ENCODE measurements around the gene AIFM2.

The AIFM2 gene

GRCh38 chr10:70126700-70127395, 5.8 kb downstream of the AIFM2 start:
- H3K4me1 ChIP-seq (ENCODE audit: low read length): peaks cover 5% of the 10 kb centered on the region
- H3K9me3 ChIP-seq (ENCODE audit: insufficient read depth, low read length): no peaks in the 10 kb centered on the region
- H3K27me3 ChIP-seq (ENCODE audit: low read depth, low read length): no peaks in the 10 kb centered on the region
- H3K36me3 ChIP-seq (replicated peaks; ENCODE audit: low read depth, low read length): no peaks in the 10 kb centered on the region
- H3K79me2 ChIP-seq (ENCODE audit: low read length): 0 out of 2 replicates have a peak, but pooled peaks cover 2% of the 10 kb centered on the region
- no peak for TF ChIP-seq CTCF (IDR thresholded peaks at IDR 0.05; ENCODE audit: low read depth, low read length)
- TF ChIP-seq EZH2phosphoT487 (IDR thresholded peaks at IDR 0.05; ENCODE audit: low read depth): no peak
- no peak overlapping the region for H2AFZ ChIP-seq (ENCODE audit: low read depth, low read length)
- no peak overlapping the region for H3K4me3 ChIP-seq (ENCODE audit: low read length)
- H4K20me1 ChIP-seq (ENCODE audit: insufficient read depth, low read length): no peaks in the 10 kb centered on the region
- no peak overlapping the region for H3K27ac ChIP-seq (ENCODE audit: low read length)
- H3K9ac ChIP-seq (ENCODE audit: low read length): no peak overlapping the region
- no peak overlapping the region for H3K4me2 ChIP-seq (ENCODE audit: low read length)

DNA sequence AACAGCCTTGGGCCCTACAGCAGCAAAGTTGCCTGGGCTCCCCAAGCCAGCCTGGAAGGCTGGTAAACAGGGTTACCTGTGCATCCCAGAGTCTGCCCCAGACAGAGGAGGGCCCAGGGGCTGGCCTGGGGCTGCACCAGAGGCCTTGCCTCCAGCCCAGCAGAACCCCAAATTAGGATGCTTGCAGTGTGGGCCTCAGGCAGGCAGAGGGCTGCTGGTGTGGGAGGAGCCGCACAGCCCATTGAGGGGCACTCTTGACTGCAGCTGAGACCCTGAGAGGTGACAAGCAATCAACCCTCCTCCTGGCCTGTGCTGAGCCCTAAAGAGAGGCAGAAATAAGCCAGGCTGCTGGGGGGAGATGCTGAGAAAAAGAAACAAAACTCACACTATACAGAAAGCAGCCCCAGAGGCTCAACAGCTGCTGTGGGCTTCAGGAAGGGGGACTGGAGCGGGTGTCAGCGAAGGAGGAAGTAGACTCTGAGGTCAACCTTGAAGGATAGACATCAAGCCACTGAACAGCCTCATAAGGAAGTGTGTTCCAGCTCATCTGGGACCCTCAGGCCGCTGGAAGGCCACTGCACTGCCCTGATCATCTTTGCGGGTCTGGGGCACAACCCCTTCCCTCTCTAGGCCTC, 6.6 kb downstream of the AIFM2 start:
- no peaks in the 10 kb centered on the region for H3K79me2 ChIP-seq (ENCODE audit: low read length)
- no peak overlapping the region for H3K9ac ChIP-seq (ENCODE audit: low read length)
- no peak overlapping the region for H2AFZ ChIP-seq (ENCODE audit: low read depth, low read length)
- H3K4me2 ChIP-seq (ENCODE audit: low read length): no peak overlapping the region
- H3K9me3 ChIP-seq (ENCODE audit: insufficient read depth, low read length): no peaks in the 10 kb centered on the region
- no peaks in the 10 kb centered on the region for H3K36me3 ChIP-seq (replicated peaks; ENCODE audit: low read depth, low read length)
- H3K27me3 ChIP-seq (ENCODE audit: low read depth, low read length): no peaks in the 10 kb centered on the region
- H3K4me3 ChIP-seq (ENCODE audit: low read length): no peak overlapping the region
- H3K4me1 ChIP-seq (ENCODE audit: low read length): no peaks in the 10 kb centered on the region
- no peak overlapping the region for H3K27ac ChIP-seq (ENCODE audit: low read length)
- H4K20me1 ChIP-seq (ENCODE audit: insufficient read depth, low read length): no peaks in the 10 kb centered on the region
- TF ChIP-seq EZH2phosphoT487 (IDR thresholded peaks at IDR 0.05; ENCODE audit: low read depth) (no peak), CTCF (IDR thresholded peaks at IDR 0.05; ENCODE audit: low read depth, low read length) (no peak)

DNA sequence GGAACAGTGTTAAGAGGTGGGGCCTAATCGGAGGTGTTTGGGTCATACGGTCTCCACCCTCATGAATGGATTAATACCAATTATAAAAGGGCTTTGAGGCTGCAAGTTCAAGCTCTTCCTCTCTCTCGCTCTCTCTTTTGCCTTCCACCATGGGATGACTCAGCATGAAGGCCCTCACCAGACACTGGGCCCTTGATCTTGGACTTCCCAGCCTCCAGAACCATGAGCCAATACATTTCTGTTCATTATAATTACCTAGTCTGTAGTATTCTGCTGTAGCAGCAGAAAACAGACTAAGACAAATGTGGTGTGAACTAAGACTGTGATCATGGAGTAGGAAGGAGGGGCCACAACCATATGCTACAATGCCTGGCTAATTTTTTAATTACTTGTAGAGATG, 7.7 kb downstream of the AIFM2 start:
- Histone ChIP-seq H3K4me2 (ENCODE audit: low read length) (no peak overlapping the region), H3K9ac (ENCODE audit: low read length) (no peak overlapping the region), H3K27ac (ENCODE audit: low read length) (no peak overlapping the region), H3K79me2 (ENCODE audit: low read length) (no peaks in the 10 kb centered on the region), H3K4me3 (ENCODE audit: low read length) (no peak overlapping the region), H3K9me3 (ENCODE audit: insufficient read depth, low read length) (no peaks in the 10 kb centered on the region), H2AFZ (ENCODE audit: low read depth, low read length) (no peak overlapping the region), H3K27me3 (ENCODE audit: low read depth, low read length) (no peaks in the 10 kb centered on the region), H3K36me3 (replicated peaks; ENCODE audit: low read depth, low read length) (no peaks in the 10 kb centered on the region), H4K20me1 (ENCODE audit: insufficient read depth, low read length) (no peaks in the 10 kb centered on the region), H3K4me1 (ENCODE audit: low read length) (no peaks in the 10 kb centered on the region)
- no peak for TF ChIP-seq EZH2phosphoT487 (IDR thresholded peaks at IDR 0.05; ENCODE audit: low read depth)
- no peak for TF ChIP-seq CTCF (IDR thresholded peaks at IDR 0.05; ENCODE audit: low read depth, low read length)

GRCh38 chr10:70124415-70124814, 8.2 kb downstream of the AIFM2 start:
- Histone ChIP-seq H3K36me3 (replicated peaks; ENCODE audit: low read depth, low read length) (no peaks in the 10 kb centered on the region), H3K9ac (ENCODE audit: low read length) (no peak overlapping the region), H3K4me3 (ENCODE audit: low read length) (no peak overlapping the region), H3K27ac (ENCODE audit: low read length) (no peak overlapping the region), H4K20me1 (ENCODE audit: insufficient read depth, low read length) (no peaks in the 10 kb centered on the region), H3K9me3 (ENCODE audit: insufficient read depth, low read length) (no peaks in the 10 kb centered on the region), H3K4me1 (ENCODE audit: low read length) (no peaks in the 10 kb centered on the region), H2AFZ (ENCODE audit: low read depth, low read length) (no peak overlapping the region), H3K4me2 (ENCODE audit: low read length) (no peak overlapping the region), H3K27me3 (ENCODE audit: low read depth, low read length) (no peaks in the 10 kb centered on the region), H3K79me2 (ENCODE audit: low read length) (no peaks in the 10 kb centered on the region)
- no peak for TF ChIP-seq CTCF (IDR thresholded peaks at IDR 0.05; ENCODE audit: low read depth, low read length)
- no peak for TF ChIP-seq EZH2phosphoT487 (IDR thresholded peaks at IDR 0.05; ENCODE audit: low read depth)
